ENCODE data around the gene HOXB8.

HOXB8 gene

DNA sequence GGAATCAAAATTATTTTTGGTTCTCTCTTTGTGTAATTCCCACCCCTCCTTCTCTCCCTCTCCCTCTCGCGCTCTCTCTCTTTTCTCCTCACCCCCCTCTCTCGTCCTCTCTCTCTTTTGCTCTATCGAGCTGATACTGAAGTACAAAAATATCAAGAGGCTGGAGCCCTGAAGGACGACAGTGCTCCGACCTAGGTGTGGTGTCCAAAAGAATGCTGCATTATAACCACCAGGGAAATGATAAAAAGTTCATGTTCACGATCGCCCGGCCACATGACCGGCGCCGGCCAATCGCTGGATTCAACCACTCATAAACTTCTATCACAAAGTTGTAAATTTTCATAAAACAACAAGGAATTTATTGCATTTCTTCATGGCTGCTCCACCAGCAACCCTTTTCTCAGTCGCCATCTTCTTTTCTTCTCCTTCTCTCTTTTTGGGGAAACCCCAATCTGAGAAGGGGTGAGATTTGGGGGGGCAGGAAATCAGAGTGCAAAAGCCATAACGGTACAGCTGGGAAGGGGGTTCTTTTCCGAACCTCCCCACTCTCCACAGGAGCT lies 10.2 kb downstream of the HOXB8 start, which contains the start of gene HOXB6:
HOXB6 (minus strand) TSS at position 217 of the 560 bp plus-strand sequence. CDS start 6,836 bp downstream, outside the sequence.
- in situ Hi-C loops (cut with MboI; ENCODE audit: low sequenced_read_pairs): no loop called here
- no peak within 1 kb of the TSS for H3K4me3 ChIP-seq
- H3K36me3 ChIP-seq (replicated peaks): no peaks in the 10 kb centered on the region
- no peak for DNase-seq (ENCODE audit: low spot score in 2 of 2)
- peaks cover 31% of the 10 kb centered on the region for H3K27me3 ChIP-seq (ENCODE audit: low read depth)
- no peaks in the 10 kb centered on the region; the same call in 1 of the 2 replicates for H3K4me1 ChIP-seq
- H3K9me3 ChIP-seq: no peaks in the 10 kb centered on the region

DNA sequence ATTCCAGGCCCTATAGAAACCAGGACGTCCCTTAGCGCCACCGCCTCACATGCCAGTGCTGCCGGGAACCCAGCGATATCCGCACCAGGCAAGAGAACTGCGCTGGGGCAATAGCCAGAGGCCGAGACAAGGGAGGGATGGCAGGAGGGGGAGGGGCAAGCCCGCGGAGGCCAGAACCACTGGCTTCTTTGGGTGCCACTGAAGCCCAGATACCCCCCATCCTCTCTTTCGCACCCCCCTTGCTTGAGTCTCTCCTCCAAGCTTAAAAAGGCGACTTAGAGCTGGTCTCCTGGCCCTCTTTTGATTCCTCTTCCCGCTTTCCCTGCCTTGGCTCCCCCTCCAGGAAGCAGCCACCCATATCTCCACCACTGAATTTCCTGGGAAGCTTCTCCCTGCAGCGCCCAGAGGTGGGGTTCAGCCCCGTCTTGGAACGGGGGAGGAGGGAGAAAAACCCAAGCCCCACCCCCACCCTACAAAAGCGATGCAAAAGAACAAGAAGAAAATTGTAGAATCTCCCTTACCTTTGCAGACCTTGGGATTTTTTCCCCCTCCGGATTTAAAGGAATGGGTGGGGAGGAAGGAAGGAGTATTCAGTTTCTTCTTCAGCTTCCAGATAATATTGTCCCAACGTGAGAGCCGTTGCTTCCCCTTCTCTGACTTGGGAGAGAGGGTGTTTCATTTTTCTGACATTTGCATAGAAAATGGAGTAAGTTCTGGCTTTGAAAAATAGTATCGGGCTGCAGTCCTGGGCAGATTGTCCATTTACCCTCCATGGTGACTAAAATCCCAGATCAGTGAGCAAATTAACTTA lies 10.9 kb downstream of the HOXB8 start:
- H3K9me3 ChIP-seq: no peaks in the 10 kb centered on the region
- H3K27me3 ChIP-seq (ENCODE audit: low read depth): peaks cover 38% of the 10 kb centered on the region
- in situ Hi-C loops (cut with MboI; ENCODE audit: low sequenced_read_pairs): no loop called here
- H3K36me3 ChIP-seq (replicated peaks): no peaks in the 10 kb centered on the region
- H3K4me3 ChIP-seq: no peak overlapping the region
- no peak for DNase-seq (ENCODE audit: low spot score in 2 of 2)
- no peaks in the 10 kb centered on the region; the same call in 1 of the 2 replicates for H3K4me1 ChIP-seq

DNA sequence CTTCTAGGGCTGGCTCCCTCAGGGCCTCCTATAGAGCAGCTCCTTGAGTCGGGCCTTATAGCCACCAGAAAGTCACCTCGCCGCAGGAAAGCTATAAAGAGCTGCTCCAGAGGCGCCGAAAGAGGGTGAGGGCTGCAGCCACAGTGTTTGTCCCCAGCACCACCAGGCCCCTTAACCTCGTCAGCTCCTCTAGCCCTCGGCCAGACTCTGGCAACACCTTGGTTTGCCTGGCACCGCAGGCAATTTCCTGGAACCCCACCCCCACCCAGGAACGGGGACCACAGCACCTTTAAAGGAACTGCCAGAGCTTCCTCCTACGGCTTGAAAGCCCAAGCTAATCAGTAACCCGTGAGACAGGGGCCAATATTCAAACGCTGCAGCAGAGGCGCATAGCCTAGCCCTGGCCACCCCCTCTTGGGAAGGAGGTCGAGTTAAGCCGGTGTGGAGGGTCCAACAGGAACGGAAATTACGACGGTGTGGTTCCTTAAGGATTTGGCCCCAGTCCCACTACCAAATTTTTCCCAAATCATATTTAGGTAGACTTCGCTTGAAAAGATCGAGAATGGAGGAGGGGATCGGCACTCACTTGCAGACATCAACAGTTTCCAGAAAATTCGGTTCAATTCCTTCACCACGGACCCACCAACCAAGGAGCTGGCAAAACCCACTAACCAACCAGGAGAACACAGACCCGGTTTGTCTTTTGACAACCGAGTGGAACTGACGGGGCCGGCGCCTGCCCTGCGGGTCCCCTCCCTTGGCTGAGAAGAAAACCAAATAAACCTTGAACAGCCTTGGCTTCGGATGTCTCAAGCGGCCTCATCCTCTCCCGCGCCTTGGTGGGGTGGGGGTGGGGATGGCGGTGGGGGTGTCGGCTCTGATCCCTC lies 13.3 kb downstream of the HOXB8 start:
- peaks cover 57% of the 10 kb centered on the region for H3K27me3 ChIP-seq (ENCODE audit: low read depth)
- DNase-seq (ENCODE audit: low spot score in 2 of 2): no peak
- H3K9me3 ChIP-seq: no peaks in the 10 kb centered on the region
- H3K36me3 ChIP-seq (replicated peaks): no peaks in the 10 kb centered on the region
- no peak overlapping the region for H3K4me3 ChIP-seq
- in situ Hi-C loops (cut with MboI; ENCODE audit: low sequenced_read_pairs): no loop called here
- peaks cover 4% of the 10 kb centered on the region for H3K4me1 ChIP-seq

- Histone ChIP-seq H3K27me3 (ENCODE audit: low read depth) (peaks cover 57% of the 10 kb centered on the region), H3K4me3 (no peak overlapping the region)
- DNase-seq (ENCODE audit: low spot score in 2 of 2): no peak
Measured at GRCh38 chr17:48601207-48601538, 13.9 kb downstream of the HOXB8 start.

GRCh38 chr17:48600244-48601098 lies 14.6 kb downstream of the HOXB8 start:
- H3K4me1 ChIP-seq: peaks cover 4% of the 10 kb centered on the region
- H3K4me3 ChIP-seq: no peak overlapping the region
- no peaks in the 10 kb centered on the region for H3K9me3 ChIP-seq
- DNase-seq (ENCODE audit: low spot score in 2 of 2): no peak
- in situ Hi-C loops (cut with MboI; ENCODE audit: low sequenced_read_pairs): no loop called here
- no peaks in the 10 kb centered on the region for H3K36me3 ChIP-seq (replicated peaks)
- H3K27me3 ChIP-seq (ENCODE audit: low read depth): peaks cover 57% of the 10 kb centered on the region

More at GRCh38 chr17:48601207-48601538, 13.9 kb downstream of the HOXB8 start:
- Histone ChIP-seq H3K9me3 (no peaks in the 10 kb centered on the region), H3K36me3 (replicated peaks) (no peaks in the 10 kb centered on the region), H3K4me1 (peaks cover 4% of the 10 kb centered on the region)
- in situ Hi-C loops (cut with MboI; ENCODE audit: low sequenced_read_pairs): no loop called here

DNA sequence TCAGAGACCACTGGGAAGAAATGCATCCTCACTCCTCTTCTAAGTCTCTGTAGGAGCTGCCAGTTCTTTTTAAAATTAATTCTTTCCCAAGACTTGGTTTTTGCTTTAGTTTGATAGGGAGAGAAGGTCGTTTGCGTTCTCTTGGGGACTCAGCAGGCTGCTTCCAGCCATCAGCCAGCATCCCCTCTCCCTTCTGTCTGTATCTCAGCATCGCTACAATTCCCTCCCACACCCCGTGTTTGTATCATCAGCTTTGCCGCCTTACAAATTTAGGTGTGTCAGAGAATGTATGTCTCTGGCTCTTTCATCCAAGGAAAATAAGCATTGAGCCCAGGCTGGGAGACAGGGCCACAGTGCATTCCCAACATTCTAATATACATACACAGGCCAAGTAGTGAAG lies 15.7 kb downstream of the HOXB8 start:
- Histone ChIP-seq H3K4me3 (no peak overlapping the region), H3K9me3 (no peaks in the 10 kb centered on the region), H3K27me3 (ENCODE audit: low read depth) (peaks cover 48% of the 10 kb centered on the region), H3K4me1 (peaks cover 4% of the 10 kb centered on the region), H3K36me3 (replicated peaks) (no peaks in the 10 kb centered on the region)
- in situ Hi-C loops (cut with MboI; ENCODE audit: low sequenced_read_pairs): no loop called here
- DNase-seq (ENCODE audit: low spot score in 2 of 2): no peak

DNA sequence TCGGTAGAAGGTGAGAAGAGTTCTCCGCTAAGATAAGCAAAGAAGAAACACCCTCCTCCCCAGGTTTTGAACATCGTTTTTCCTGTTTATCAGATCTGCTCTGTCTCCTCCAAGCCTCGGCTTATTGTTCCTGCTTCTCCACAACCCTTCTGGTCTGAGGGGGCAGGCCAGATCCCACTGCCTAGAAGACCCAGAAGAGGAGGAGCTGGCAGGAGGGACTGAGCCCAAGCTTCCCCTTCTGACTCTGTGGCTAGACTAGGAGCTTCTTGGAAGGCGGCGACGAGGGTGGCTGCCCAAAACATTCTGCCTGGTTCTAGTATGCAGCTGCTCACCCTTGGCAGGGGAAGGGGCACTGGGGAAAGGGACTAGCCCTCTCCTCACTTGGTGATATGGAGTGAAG lies 16.4 kb downstream of the HOXB8 start:
- Histone ChIP-seq H3K4me3 (no peak overlapping the region), H3K27me3 (ENCODE audit: low read depth) (peaks cover 43% of the 10 kb centered on the region), H3K36me3 (replicated peaks) (no peaks in the 10 kb centered on the region), H3K4me1 (peaks cover 4% of the 10 kb centered on the region), H3K9me3 (no peaks in the 10 kb centered on the region)
- in situ Hi-C loops (cut with MboI; ENCODE audit: low sequenced_read_pairs): no loop called here
- no peak for DNase-seq (ENCODE audit: low spot score in 2 of 2)

- Histone ChIP-seq H3K9me3 (no peaks in the 10 kb centered on the region), H3K4me1 (peaks cover 10% of the 10 kb centered on the region), H3K27me3 (ENCODE audit: low read depth) (peaks cover 43% of the 10 kb centered on the region), H3K4me3 (peak overlapping the region; percentile 39), H3K36me3 (replicated peaks) (no peaks in the 10 kb centered on the region)
- in situ Hi-C loops (cut with MboI; ENCODE audit: low sequenced_read_pairs): no loop called here
- peak in 1 of 2 experiments; percentile 62 for DNase-seq (ENCODE audit: low spot score in 2 of 2)
Measured at GRCh38 chr17:48597778-48598631, 17.1 kb downstream of the HOXB8 start.

DNA sequence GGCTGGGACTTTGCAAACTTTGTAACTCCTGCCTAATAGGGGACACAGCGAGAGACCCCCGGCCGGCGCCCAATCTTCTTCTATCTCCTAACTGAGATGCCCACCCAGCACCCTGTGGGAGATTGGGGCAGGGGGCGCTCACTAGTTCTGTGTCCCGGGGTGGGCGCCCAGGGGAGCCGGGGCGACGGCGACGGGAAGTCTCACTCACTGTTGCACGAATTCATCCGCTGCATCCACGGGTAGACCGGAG lies 17.6 kb downstream of the HOXB8 start:
- Histone ChIP-seq H3K9me3 (no peaks in the 10 kb centered on the region), H3K27me3 (ENCODE audit: low read depth) (peaks cover 42% of the 10 kb centered on the region), H3K4me1 (peaks cover 11% of the 10 kb centered on the region), H3K36me3 (replicated peaks) (no peaks in the 10 kb centered on the region), H3K4me3 (peak overlapping the region; percentile 39)
- DNase-seq (ENCODE audit: low spot score in 2 of 2): no peak
- in situ Hi-C loops (cut with MboI; ENCODE audit: low sequenced_read_pairs): no loop called here

- in situ Hi-C loops (cut with MboI; ENCODE audit: low sequenced_read_pairs): no loop called here
- Histone ChIP-seq H3K27me3 (ENCODE audit: low read depth) (peaks cover 37% of the 10 kb centered on the region), H3K4me1 (peaks cover 11% of the 10 kb centered on the region), H3K36me3 (replicated peaks) (no peaks in the 10 kb centered on the region), H3K4me3 (peak overlapping the region; percentile 39), H3K9me3 (no peaks in the 10 kb centered on the region)
- no peak for DNase-seq (ENCODE audit: low spot score in 2 of 2)
Measured at GRCh38 chr17:48596735-48597527, 18.2 kb downstream of the HOXB8 start.

DNA sequence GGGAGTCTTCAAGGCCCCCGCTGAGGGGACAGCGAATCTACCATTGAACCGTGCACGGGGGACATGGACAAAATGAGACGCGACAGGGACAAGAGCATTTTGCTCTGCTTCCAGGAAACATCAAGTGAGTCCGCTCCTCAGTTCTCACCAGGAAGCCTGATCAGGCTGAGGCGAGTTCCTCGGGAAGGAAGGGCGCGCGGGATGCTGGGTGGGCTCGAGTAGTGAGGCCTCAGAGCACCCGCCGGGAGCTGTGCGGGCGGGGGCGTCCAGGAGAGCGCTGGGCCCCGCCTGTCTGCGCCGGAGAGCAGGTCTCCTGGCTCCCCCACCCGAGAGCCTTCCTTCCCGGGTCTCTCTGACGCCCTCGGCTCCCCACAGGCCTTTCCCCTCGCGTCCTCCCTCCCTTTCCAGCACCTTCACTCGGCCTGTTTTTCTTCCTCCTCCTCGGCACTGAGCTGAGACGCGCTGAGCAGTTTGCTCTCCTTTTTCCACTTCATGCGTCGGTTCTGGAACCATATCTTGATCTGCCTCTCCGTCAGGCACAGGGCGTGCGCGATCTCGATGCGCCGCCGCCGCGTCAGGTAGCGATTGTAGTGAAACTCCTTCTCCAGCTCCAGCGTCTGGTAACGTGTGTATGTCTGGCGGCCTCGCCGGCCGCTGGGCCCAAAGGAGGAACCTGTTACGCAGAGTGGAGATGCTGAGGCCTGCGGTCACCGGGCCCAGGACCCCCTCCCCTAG lies 18.9 kb downstream of the HOXB8 start:
- no peak overlapping the region for H3K4me3 ChIP-seq
- H3K36me3 ChIP-seq (replicated peaks): no peaks in the 10 kb centered on the region
- in situ Hi-C loops (cut with MboI; ENCODE audit: low sequenced_read_pairs): no loop called here
- peaks cover 30% of the 10 kb centered on the region for H3K27me3 ChIP-seq (ENCODE audit: low read depth)
- H3K4me1 ChIP-seq: peaks cover 11% of the 10 kb centered on the region
- DNase-seq (ENCODE audit: low spot score in 2 of 2): no peak
- no peaks in the 10 kb centered on the region for H3K9me3 ChIP-seq
